SH-SY5Y (cell line): ENCODE data around the gene ADGRG4.

Experiments used
- GATA2 ChIP-seq: IDR thresholded peaks from 2 replicates; pipeline ENCODE4 v1.6.1; 2011; ENCODE audit warnings: mild to moderate bottlenecking, low read depth, low read length
- GATA3 ChIP-seq: IDR thresholded peaks from 2 replicates; pipeline ENCODE4 v1.6.1; 2011; ENCODE audit warnings: low read depth, mild to moderate bottlenecking, low read length, moderate library complexity

DNA sequence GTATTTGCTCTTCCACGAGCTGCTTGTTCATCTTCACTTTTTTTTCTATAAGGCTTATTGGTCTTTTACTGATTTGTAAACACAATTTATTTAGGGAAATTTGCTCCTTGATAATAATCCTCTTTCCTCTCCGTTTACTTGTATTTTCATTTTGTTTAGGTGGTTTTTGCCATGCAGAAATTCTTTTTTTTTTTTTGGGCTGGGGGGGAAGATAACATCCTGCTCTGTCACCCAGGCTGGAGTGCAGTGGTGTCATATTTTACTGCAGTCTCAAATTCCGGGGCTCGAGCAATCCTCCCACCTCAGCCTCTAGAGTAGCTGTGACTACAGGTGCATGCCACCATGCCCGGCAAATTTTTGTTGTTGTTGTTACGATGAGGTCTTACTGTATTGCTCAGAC, 155.4 kb downstream of the ADGRG4 start:
- TF ChIP-seq GATA2, result no peak
- no peak for TF ChIP-seq GATA3
